Body of pancreas (tissue), 4 donors: ENCODE measurements around the gene UCK1. TPM values are rescaled to one million over a fixed set of nuclear protein-coding genes. Genes with fewer than 3 reads are reported as not detected.
A peak's percentile ranks its signal among the peaks of the same experiment; 100 is the strongest.

Experiments
- ATAC-seq: fragments of 150-250 bp; one replicate; pipeline ENCODE4 v1.9.1; 2016
- DNase-seq, 4 donors: peaks; one replicate each; pipeline ENCODE4 v3.0.0-alpha.2; 2019
- H3K27ac ChIP-seq, 4 donors: fragments of 200-600 bp; sonication (generic); 1 replicate in 3 of 4; 2 replicates in 1 of 4; pipeline versions ENCODE4 v1.5.1 to v1.6.1; 2016 to 2019; ENCODE audit warnings: mild to moderate bottlenecking in 1 of 4, mixed read lengths in 1 of 4, moderate library complexity in 1 of 4
- H3K27me3 ChIP-seq, 2 donors: fragments of 200-600 bp; sonication (generic); one replicate each; pipeline ENCODE4 v1.6.0; 2016; ENCODE audit warnings: mild to moderate bottlenecking in 1 of 2
- H3K36me3 ChIP-seq, 2 donors: fragments of 200-600 bp; sonication (generic); replicated peaks in 1 of 2; 2 replicates each; pipeline ENCODE4 v1.5.1; 2016; ENCODE audit warnings: low read depth in 2 of 2; ENCODE audit not compliant: insufficient read depth in 1 of 2
- H3K4me1 ChIP-seq: fragments of 200-600 bp; sonication (generic); one replicate; pipeline ENCODE4 v1.6.0; 2016
- H3K4me3 ChIP-seq, 2 donors: fragments of 200-600 bp; sonication (generic); 1 replicate in 1 of 2; 2 replicates in 1 of 2; pipeline ENCODE4 v1.5.1; 2016 to 2019
- H3K9me3 ChIP-seq, 3 donors: fragments of 200-600 bp; sonication (generic); 1 replicate in 2 of 3; 2 replicates in 1 of 3; pipeline ENCODE4 v1.5.1; 2016
- CTCF ChIP-seq, 7 experiments: fragments of 450-650 bp in 4 of 7; fragments of 200-600 bp in 3 of 7; sonication (generic) in 3 of 7; IDR thresholded peaks; one replicate each; pipeline ENCODE4 v1.5.1; 2016 to 2019; ENCODE audit warnings: antibody characterized with exemption in 7 of 7
- POLR2A ChIP-seq, 3 donors: fragments of 450-650 bp; IDR thresholded peaks; one replicate each; pipeline ENCODE4 v1.6.1; 2016; ENCODE audit warnings: antibody characterized with exemption in 3 of 3, mild to moderate bottlenecking in 2 of 3
- WGBS, 2 donors: methylation state at CpG; one replicate each; pipeline ENCODE4 v1.1.5; 2017; 5-methylcytosine and 5-hydroxymethylcytosine counted together
- intact Hi-C: fragments of 100-400 bp; cut with DNase I; formaldehyde crosslinking; loops from one replicate; pipeline ENCODE4 v1.15.1; 2023
- total RNA-seq, 2 donors: library from RNA; depleted of rRNA; stranded (reverse); fragments of >200 nt; gene quantifications; one replicate each; pipeline ENCODE4 v1.1.0, GENCODE V29; 2016

UCK1 gene
- total RNA-seq, 2 donors from 2014 or later = 16.5 to 37.1 TPM

DNA sequence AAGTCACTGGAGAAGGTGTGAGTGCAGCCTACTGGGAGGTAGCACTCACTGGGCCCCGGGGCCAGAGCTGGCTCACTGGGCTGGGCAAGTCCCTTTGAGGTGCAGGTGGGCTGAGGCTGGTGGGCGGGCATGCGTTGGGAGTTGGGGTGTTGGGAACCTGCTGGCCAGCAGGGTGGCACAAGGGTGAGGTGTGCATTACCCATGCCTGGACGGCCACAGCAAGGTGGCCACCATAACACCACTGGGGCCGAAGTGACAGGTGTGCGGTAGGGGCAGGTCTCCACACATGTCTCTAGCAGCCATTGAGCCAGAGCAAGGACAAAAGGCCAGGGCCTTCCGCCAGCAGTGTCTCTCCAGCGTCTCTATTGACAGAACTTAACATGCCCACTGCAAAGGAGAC, 36.8 kb upstream of the UCK1 start:
- Histone ChIP-seq H3K4me3 (no peak overlapping the region), H3K36me3 (no peaks in the 10 kb centered on the region), H3K9me3 (no peaks in the 10 kb centered on the region), H3K27ac (no peak overlapping the region), H3K4me1 (no peaks in the 10 kb centered on the region), H3K27me3 (no peaks in the 10 kb centered on the region)
- ATAC-seq (no peak), DNase-seq (no peak)
- 92 to 97% methylated on average over 3 to 8 of the region's 8 CpGs for WGBS, 2 donors
- intact Hi-C loops = no loop called here
- TF ChIP-seq CTCF (IDR thresholded peaks at IDR 0.05) (no peak), POLR2A (IDR thresholded peaks at IDR 0.05) (no peak)

GRCh38 chr9:131566158-131566557, 35.1 kb upstream of the UCK1 start:
- TF ChIP-seq CTCF (IDR thresholded peaks at IDR 0.05) (no peak), POLR2A (IDR thresholded peaks at IDR 0.05) (no peak)
- DNase-seq = no peak
- H3K4me3 ChIP-seq = no peak overlapping the region
- no peaks in the 10 kb centered on the region for H3K9me3 ChIP-seq
- H3K27me3 ChIP-seq = no peaks in the 10 kb centered on the region
- no peak overlapping the region for H3K27ac ChIP-seq
- intact Hi-C loops = no loop called here
- no peaks in the 10 kb centered on the region for H3K4me1 ChIP-seq
- 95 to 100% methylated on average over 3 of the region's 3 CpGs for WGBS, 2 donors
- H3K36me3 ChIP-seq = no peaks in the 10 kb centered on the region
- ATAC-seq = no peak

DNA sequence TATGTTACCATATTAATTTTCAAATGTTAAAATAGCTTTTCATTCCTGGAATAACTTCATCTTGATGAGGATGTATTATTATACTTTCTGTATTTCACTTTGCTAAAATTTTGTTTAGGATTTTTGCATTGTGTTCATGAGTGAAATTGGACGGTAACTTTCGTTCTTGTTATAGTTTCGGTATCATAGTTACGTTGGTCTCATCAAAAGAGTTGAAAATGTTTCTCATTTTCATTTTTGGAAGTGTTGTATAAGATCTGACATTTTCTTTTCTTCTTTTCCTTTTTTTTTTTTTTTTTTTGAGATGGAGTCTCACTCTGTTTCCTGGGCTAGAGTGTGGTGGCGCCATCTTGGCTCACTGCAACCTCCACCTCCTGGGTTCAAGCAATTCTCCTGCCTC, 34.3 kb upstream of the UCK1 start:
- H3K27me3 ChIP-seq = no peaks in the 10 kb centered on the region
- no peaks in the 10 kb centered on the region for H3K4me1 ChIP-seq
- no peaks in the 10 kb centered on the region for H3K9me3 ChIP-seq
- TF ChIP-seq POLR2A (IDR thresholded peaks at IDR 0.05) (no peak), CTCF (IDR thresholded peaks at IDR 0.05) (no peak)
- 91 to 96% methylated on average over 5 of the region's 5 CpGs for WGBS, 2 donors
- DNase-seq = no peak
- no peak overlapping the region for H3K4me3 ChIP-seq
- H3K36me3 ChIP-seq = no peaks in the 10 kb centered on the region
- intact Hi-C loops = no loop called here
- H3K27ac ChIP-seq = no peak overlapping the region
- ATAC-seq = no peak

DNA sequence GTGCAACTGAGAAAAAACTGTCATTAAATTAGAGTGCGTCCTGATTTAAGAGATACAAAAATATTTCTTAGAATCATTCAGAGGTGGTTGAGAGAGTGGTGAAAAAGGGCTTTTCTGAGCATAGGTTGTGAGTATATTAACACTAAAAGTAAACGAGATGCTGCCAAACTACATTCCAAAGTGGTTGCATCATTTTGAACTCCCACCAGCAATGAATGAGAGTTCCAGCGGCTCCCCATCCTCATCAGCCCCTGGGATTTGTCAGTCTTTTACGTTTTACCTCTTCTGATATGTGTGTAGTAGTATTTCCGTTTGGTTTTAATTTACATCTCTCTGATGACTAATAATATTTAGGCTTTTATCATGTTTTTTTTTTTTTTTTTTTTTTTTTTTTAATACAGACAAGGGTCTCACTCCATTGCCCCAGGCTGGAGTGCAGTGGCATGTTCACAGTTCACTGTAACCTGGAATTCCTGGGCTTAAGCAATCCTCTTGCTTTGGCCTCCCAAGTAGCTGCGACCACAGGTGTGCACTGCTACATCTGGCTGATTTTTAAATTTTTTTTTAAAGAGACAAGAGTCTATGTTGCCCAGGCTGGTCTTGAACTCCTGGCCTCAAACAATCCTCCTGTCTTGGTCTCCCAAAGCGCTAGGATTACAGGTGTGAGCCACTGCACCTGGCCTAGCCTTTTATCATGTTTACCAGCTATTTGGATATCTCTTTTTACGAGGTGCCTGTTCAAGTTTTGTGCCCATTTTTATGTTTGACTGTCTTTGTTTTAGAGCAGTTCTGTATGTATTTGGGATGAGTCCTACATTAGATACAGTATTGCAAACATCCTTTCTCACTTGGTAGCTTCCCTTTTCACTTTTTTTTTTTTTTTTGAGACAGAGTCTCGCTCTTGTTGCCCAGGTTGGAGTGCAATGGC, 31.2 kb upstream of the UCK1 start:
- DNase-seq = no peak
- intact Hi-C loops = no loop called here
- WGBS, 2 donors = 56 to 61% methylated on average over 9 of the region's 9 CpGs
- no peaks in the 10 kb centered on the region for H3K27me3 ChIP-seq
- H3K27ac ChIP-seq = peak overlapping the region in 1 of 4 donors; percentile 28
- no peak for TF ChIP-seq POLR2A (IDR thresholded peaks at IDR 0.05)
- no peak for TF ChIP-seq CTCF (IDR thresholded peaks at IDR 0.05)
- no peak overlapping the region for H3K4me3 ChIP-seq
- H3K4me1 ChIP-seq = no peaks in the 10 kb centered on the region
- peak; percentile 38 for ATAC-seq
- no peaks in the 10 kb centered on the region for H3K36me3 ChIP-seq
- no peaks in the 10 kb centered on the region for H3K9me3 ChIP-seq
